Vagina (tissue), 2 donors: Measurements from ENCODE around the gene PPP1R12C.
"Not testable (repeated sequence)": the region's sequence is repeated elsewhere in the genome, so short reads cannot be mapped to it uniquely, and the experiment has no call there.

ENCODE experiments used
- CTCF ChIP-seq, 3 experiments: fragments of 450-650 bp in 2 of 3; fragments of 200-600 bp in 1 of 3; sonication (generic) in 1 of 3; IDR thresholded peaks; one replicate each; pipeline ENCODE4 v1.5.1; 2017 to 2019; ENCODE audit warnings: antibody characterized with exemption in 3 of 3, mild to moderate bottlenecking in 2 of 3, moderate library complexity in 2 of 3
- POLR2AphosphoS5 ChIP-seq, 2 donors: sonication (generic); formaldehyde crosslinking; IDR thresholded peaks; one replicate each; pipeline ENCODE4 v1.9.0; 2017; ENCODE audit warnings: antibody characterized with exemption in 2 of 2, mild to moderate bottlenecking in 2 of 2, low read depth in 1 of 2; ENCODE audit not compliant: insufficient read depth in 1 of 2

DNA sequence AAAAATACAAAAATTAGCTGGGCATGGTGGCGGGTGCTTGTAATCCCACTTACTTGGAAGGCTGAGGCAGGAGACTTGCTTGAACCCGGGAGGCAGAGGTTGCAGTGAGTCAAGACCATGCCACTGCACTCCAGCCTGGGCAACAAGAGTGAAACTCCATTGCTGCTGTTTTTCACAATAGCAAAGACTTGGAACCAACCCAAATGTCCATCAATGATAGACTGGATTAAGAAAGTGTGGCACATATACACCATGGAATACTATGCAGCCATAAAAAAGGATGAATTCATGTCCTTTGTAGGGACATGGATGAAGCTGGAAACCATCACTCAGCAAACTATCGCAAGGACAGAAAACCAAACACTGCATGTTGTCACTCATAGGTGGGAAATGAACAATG is 10.2 kb downstream of the PPP1R12C start:
- TF ChIP-seq CTCF (IDR thresholded peaks at IDR 0.05); POLR2AphosphoS5 (IDR thresholded peaks at IDR 0.05; ENCODE audit: insufficient read depth in 1 of 2, low read depth in 1 of 2): not testable (repeated sequence)
